Keratinocyte (primary cell): Measurements from ENCODE around the gene TMEM139. TPM values are rescaled to one million over a fixed set of nuclear protein-coding genes. Genes with fewer than 3 reads are reported as not detected.
A peak's percentile ranks its signal among the peaks of the same experiment; 100 is the strongest.

Experiments
- DNase-seq: peaks from one replicate; pipeline ENCODE4 v3.0.0-alpha.2; 2011; ENCODE audit warnings: low read depth, missing footprints, low spot score
- FAIRE-seq: peaks from 2 replicates; lab custom pipeline; 2011; peaks lifted over from hg19 to GRCh38; lab: Jason Lieb, UNC
- H2AFZ ChIP-seq: 2 replicates; pipeline ENCODE4 v1.6.0; 2012; ENCODE audit warnings: low read length, control low read depth, inconsistent platforms; ENCODE audit not compliant: control insufficient read depth
- H3K27ac ChIP-seq: 2 replicates; pipeline ENCODE4 v1.5.1; 2011; ENCODE audit warnings: low read length; ENCODE audit not compliant: control insufficient read depth, insufficient read depth
- H3K27me3 ChIP-seq: 3 replicates; pipeline ENCODE4 v1.6.0; 2011; ENCODE audit warnings: low read length; ENCODE audit not compliant: control insufficient read depth, insufficient read depth; ENCODE audit errors: extremely low read depth
- H3K36me3 ChIP-seq, 2 experiments: 2 replicates in 1 of 2; 3 replicates in 1 of 2; pipeline ENCODE4 v1.5.1; 2011; ENCODE audit warnings: low read length in 2 of 2, mild to moderate bottlenecking in 1 of 2; ENCODE audit not compliant: control insufficient read depth in 2 of 2, insufficient read depth in 2 of 2; ENCODE audit errors: extremely low read depth in 1 of 2
- H3K4me1 ChIP-seq: 3 replicates; pipeline ENCODE4 v1.5.1; 2011; ENCODE audit warnings: low read length; ENCODE audit not compliant: control insufficient read depth, insufficient read depth; ENCODE audit errors: extremely low read depth
- H3K4me2 ChIP-seq: 3 replicates; pipeline ENCODE4 v1.6.0; 2011; ENCODE audit warnings: low read depth, low read length; ENCODE audit not compliant: control insufficient read depth, insufficient read depth; ENCODE audit errors: extremely low read depth
- H3K4me3 ChIP-seq, 3 experiments: fragments of 200-600 bp in 1 of 3; sonication (generic) in 1 of 3; 2 replicates in 2 of 3; 3 replicates in 1 of 3; pipeline ENCODE4 v1.5.1; 2011 to 2016; ENCODE audit warnings: low read length in 3 of 3, mild to moderate bottlenecking in 3 of 3, control low read depth in 2 of 3, inconsistent platforms in 1 of 3, low read depth in 1 of 3, mixed read lengths in 1 of 3, mixed run types in 1 of 3, moderate library complexity in 1 of 3; ENCODE audit not compliant: control insufficient read depth in 2 of 3, insufficient read depth in 2 of 3; ENCODE audit errors: extremely low read depth in 1 of 3
- H3K79me2 ChIP-seq: 2 replicates; pipeline ENCODE4 v1.6.0; 2012; ENCODE audit warnings: low read length; ENCODE audit not compliant: control insufficient read depth, insufficient read depth
- H3K9ac ChIP-seq: 3 replicates; pipeline ENCODE4 v1.6.0; 2011; ENCODE audit warnings: low read length; ENCODE audit not compliant: control insufficient read depth, insufficient read depth; ENCODE audit errors: extremely low read depth
- H3K9me1 ChIP-seq: 3 replicates; pipeline ENCODE4 v1.6.0; 2011; ENCODE audit warnings: low read length; ENCODE audit not compliant: control insufficient read depth, insufficient read depth; ENCODE audit errors: extremely low read depth
- H3K9me3 ChIP-seq: 2 replicates; pipeline ENCODE4 v1.5.1; 2012; ENCODE audit warnings: low read depth, low read length; ENCODE audit not compliant: control insufficient read depth
- H4K20me1 ChIP-seq: 3 replicates; pipeline ENCODE4 v1.6.0; 2011; ENCODE audit warnings: low read length; ENCODE audit not compliant: control insufficient read depth, insufficient read depth; ENCODE audit errors: extremely low read depth
- EZH2 ChIP-seq: IDR thresholded peaks from one replicate; pipeline ENCODE4 v1.6.1; 2012; ENCODE audit warnings: inconsistent platforms, mild to moderate bottlenecking, low read length, moderate library complexity
- dilution Hi-C: fragments of 300-500 bp; cut with MboI; formaldehyde crosslinking; loops from one replicate; pipeline ENCODE4 v1.7.0; 2020; ENCODE audit warnings: low sequenced_read_pairs; ENCODE audit not compliant: extremely low pct_ligation_motif_present
- polyA plus RNA-seq, 5 experiments: library from polyadenylated mRNA; depleted of rRNA in 3 of 5; stranded (reverse) in 3 of 5; stranded (forward) in 1 of 5; unstranded in 1 of 5; fragments of >200 nt; gene quantifications; 1 replicate in 1 of 5; 2 replicates in 3 of 5; 3 replicates in 1 of 5; pipeline versions ENCODE4 v1.2.1 to v1.2.3, GENCODE V29; 2011 to 2012; ENCODE audit warnings: missing spikeins in 2 of 5, low read depth in 1 of 5, low replicate concordance in 1 of 5
- TF ChIP-seq, protein P1 (sequence below), 3 experiments: IDR thresholded peaks in 1 of 3; conservative IDR thresholded peaks in 1 of 3; optimal IDR thresholded peaks in 1 of 3; 2 replicates in 2 of 3; 3 replicates in 1 of 3; pipeline versions ENCODE3 to v1.5.1; 2011; ENCODE audit warnings: low read length in 3 of 3, mild to moderate bottlenecking in 3 of 3, moderate library complexity in 2 of 3, control low read depth in 1 of 3, inconsistent platforms in 1 of 3; ENCODE audit not compliant: insufficient read depth in 2 of 3; ENCODE audit errors: extremely low read depth in 1 of 3

Gene TMEM139
- polyA plus RNA-seq, 1 donor (not counting 4 experiments of a cell fraction or from before 2014, with no cell fraction given) = 22.3 TPM

DNA sequence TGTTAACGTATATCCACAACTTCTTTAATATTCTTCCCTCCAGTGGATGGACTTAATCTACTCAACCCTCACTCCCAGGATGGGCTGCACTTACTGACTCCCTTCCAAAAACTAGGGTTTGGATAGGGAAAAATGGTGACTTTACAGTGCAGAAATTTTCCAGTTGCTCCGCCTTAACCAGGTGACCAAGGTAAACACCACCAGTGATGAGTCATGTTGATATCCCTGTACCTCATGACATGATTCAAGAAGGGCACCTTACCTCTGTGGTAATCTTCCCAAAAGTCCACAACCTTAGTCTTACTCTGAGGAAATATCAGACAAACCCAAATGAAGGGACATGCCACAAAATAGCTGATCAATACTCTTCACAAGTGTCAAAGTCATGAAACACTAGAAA lies 25.0 kb upstream of the TMEM139 start:
- dilution Hi-C loops = no loop called here
- Histone ChIP-seq H3K4me1 (peaks cover 7% of the 10 kb centered on the region), H3K27ac (no peak overlapping the region), H3K9ac (no peak overlapping the region), H3K9me3 (no peaks in the 10 kb centered on the region), H4K20me1 (no peaks in the 10 kb centered on the region), H3K4me3 (no peak overlapping the region), H3K9me1 (no peaks in the 10 kb centered on the region), H3K36me3 (no peaks in the 10 kb centered on the region), H3K27me3 (no peaks in the 10 kb centered on the region), H3K79me2 (peaks cover 14% of the 10 kb centered on the region), H2AFZ (no peak overlapping the region), H3K4me2 (no peak overlapping the region)
- FAIRE-seq (peak; percentile 26), DNase-seq (no peak)
- TF ChIP-seq, protein P1, sequence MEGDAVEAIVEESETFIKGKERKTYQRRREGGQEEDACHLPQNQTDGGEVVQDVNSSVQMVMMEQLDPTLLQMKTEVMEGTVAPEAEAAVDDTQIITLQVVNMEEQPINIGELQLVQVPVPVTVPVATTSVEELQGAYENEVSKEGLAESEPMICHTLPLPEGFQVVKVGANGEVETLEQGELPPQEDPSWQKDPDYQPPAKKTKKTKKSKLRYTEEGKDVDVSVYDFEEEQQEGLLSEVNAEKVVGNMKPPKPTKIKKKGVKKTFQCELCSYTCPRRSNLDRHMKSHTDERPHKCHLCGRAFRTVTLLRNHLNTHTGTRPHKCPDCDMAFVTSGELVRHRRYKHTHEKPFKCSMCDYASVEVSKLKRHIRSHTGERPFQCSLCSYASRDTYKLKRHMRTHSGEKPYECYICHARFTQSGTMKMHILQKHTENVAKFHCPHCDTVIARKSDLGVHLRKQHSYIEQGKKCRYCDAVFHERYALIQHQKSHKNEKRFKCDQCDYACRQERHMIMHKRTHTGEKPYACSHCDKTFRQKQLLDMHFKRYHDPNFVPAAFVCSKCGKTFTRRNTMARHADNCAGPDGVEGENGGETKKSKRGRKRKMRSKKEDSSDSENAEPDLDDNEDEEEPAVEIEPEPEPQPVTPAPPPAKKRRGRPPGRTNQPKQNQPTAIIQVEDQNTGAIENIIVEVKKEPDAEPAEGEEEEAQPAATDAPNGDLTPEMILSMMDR (optimal IDR thresholded peaks at IDR 0.05 in 1 of 3, IDR thresholded peaks at IDR 0.05 in 1 of 3, conservative IDR thresholded peaks at IDR 0.05 in 1 of 3; ENCODE audit: extremely low read depth in 1 of 3, insufficient read depth in 2 of 3, low read length in 3 of 3) = no peak
- TF ChIP-seq EZH2 = no peak

DNA sequence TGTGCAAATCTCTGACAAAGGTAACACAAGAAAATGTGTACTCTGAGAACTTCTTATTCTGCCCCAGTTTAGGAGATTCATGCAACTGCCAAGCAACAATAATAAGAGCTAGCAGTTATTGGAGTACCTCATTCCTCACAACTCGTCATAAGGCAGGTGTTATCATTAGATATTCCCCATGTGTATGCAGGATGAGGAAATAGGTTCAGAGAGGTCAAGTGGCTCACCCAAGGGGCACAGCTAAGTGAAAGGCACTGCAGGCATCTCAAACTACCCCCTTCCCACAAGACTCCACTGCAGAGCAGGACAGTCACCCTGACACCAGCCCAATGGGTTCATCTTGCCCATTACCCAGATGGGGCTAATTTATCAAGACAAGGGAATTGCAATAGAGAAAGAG lies 22.9 kb upstream of the TMEM139 start:
- Histone ChIP-seq H3K36me3 (peaks cover 1 to 2% of the 10 kb centered on the region in 2 experiments), H3K79me2 (peaks cover 20% of the 10 kb centered on the region), H3K27me3 (no peaks in the 10 kb centered on the region), H3K4me1 (peaks cover 7% of the 10 kb centered on the region), H3K27ac (no peak overlapping the region), H3K9me3 (no peaks in the 10 kb centered on the region), H4K20me1 (no peaks in the 10 kb centered on the region), H3K9me1 (no peaks in the 10 kb centered on the region), H3K9ac (no peak overlapping the region), H3K4me2 (no peak overlapping the region), H2AFZ (no peak overlapping the region), H3K4me3 (no peak overlapping the region)
- dilution Hi-C loops = no loop called here
- TF ChIP-seq, protein P1 (optimal IDR thresholded peaks at IDR 0.05 in 1 of 3, IDR thresholded peaks at IDR 0.05 in 1 of 3, conservative IDR thresholded peaks at IDR 0.05 in 1 of 3; ENCODE audit: extremely low read depth in 1 of 3, insufficient read depth in 2 of 3, low read length in 3 of 3) = no peak
- DNase-seq (no peak), FAIRE-seq (no peak)
